Fibroblast of the conjunctiva (primary cell): ENCODE results near the gene ZBTB21.
A peak's percentile ranks its signal among the peaks of the same experiment; 100 is the strongest.

Experiments
- DNase-seq: peaks from one replicate; pipeline ENCODE4 v3.0.0-alpha.2; 2010; ENCODE audit warnings: low read depth

Gene ZBTB21

GRCh38 chr21:42039911-42040351, 29.8 kb upstream of the ZBTB21 start:
- peak; percentile 47 for DNase-seq

DNA sequence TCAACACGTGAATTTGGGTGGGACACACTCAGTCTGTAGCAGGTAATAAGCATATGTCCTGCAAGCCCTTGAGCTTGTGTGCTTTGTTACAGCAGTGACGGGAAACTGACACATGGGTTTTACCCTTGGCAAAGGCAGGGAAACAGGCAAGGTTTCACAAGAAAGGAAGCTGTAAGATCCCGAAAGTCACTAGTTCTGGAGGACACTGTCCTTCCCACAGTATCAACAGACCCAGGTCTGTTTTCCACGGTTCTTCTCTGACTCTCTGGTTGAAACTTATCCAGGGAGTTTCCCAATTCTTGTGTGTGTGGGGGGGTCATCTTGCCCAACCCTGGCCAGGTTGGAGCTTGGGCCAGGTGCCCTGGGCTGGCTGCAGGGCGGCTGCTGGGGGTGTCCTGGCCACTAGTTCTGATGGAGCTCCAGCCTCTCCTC, 29.3 kb upstream of the ZBTB21 start:
- peak; percentile 6 for DNase-seq

- DNase-seq = peak; percentile 27
Observed at GRCh38 chr21:42038826-42039425, 28.8 kb upstream of the ZBTB21 start.

GRCh38 chr21:42038393-42038792, 28.2 kb upstream of the ZBTB21 start:
- no peak for DNase-seq

GRCh38 chr21:42037943-42038342, 27.8 kb upstream of the ZBTB21 start:
- DNase-seq = no peak

DNA sequence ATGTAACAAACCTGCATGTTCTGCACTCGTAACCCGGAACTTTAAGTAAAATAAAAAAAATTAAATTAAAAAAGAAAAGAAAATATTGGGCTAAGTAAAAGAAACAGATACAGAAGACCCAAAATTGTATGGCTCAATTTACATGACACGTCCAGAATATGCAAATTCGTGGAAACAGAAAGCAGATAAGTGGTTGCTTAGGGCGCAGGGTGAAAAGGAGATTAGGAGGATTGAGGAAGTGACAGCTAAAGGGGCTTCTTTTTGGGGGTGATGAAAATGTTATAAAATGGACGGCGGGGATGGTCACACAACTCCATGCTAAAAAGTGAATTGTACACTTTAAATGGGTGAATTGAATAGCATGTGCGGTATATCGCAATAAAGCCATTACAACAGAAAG, 27.4 kb upstream of the ZBTB21 start:
- no peak for DNase-seq

DNA sequence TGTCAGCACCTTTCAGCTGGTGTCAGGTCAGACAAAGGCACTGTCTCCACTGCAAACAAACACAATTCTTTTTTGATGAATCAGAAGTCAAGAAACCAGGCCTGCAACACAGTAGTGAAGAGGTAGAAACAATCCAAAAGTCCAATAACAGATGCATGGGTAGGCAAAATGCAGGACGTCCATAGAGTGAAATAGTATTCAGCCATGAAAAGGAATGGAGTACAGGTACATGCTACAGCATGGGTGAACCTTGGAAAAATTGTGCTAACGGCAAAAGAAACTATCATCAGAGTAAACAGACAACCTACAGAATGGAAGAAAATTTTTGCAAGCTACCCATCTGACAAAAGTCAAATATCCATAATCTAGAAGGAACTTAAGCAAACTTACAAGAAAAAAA, 26.2 kb upstream of the ZBTB21 start:
- no peak for DNase-seq

DNA sequence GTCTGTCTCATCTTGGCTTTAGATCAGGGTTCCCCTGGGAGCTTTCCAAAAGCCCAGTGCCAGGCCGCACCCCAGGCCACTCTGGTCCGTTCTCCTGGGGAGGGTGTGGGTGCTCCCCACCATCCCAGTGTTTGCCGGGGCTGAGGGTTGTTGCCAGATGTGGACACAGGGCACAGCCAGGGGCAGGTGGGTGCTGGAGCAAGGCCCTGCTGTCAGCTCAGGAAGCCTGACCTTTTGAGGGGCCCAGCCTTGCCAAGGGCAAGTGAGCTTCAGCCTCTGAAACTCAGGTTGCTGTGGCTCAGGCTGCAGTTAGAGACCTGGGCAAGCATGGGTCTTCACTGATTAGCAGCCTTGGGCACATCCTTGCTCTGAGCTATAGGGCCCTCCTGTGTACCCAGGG, 22.8 kb upstream of the ZBTB21 start:
- DNase-seq = no peak

GRCh38 chr21:42032266-42032665, 22.1 kb upstream of the ZBTB21 start:
- no peak for DNase-seq

DNA sequence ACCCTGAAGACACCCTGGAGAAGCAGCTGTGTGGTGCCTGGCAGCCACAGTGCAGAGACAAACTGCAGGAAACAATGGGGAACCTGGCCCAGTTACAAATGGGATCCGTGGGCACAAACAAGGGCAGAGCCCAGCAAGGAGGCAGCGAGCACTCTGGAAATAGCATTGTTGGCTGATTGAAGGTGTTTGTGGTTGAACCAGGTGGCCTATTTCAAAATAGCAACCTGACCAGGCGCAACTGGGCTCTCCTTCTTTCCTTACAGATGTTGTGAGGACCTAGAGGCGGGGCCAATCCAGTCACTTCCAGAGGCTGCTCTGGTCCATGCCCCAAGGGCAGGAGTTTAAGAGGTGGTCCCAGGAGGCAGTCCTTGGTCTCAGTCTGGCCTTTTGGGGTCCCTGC, 21.7 kb upstream of the ZBTB21 start:
- no peak for DNase-seq

DNA sequence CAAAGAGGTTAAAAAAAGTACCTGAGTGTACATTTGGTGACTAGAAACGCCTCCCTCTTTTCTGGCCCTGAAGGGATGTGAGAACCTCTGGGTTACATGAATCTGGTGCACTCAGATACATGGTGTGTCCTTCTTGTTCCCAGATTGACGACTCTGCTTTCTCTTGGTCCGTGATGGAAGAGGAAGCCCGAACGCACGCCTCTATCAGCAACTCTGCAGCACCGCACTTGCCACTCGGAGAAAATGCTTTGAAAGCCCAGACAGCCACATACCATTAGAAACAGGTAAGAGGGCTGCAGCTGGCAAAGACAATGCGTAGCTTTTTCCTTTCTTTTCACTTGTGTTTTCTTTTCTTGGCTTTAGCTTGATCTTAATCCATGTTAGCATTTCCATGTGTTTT, 21.1 kb upstream of the ZBTB21 start:
- DNase-seq = no peak

GRCh38 chr21:42030311-42030710, 20.2 kb upstream of the ZBTB21 start:
- DNase-seq = no peak

DNA sequence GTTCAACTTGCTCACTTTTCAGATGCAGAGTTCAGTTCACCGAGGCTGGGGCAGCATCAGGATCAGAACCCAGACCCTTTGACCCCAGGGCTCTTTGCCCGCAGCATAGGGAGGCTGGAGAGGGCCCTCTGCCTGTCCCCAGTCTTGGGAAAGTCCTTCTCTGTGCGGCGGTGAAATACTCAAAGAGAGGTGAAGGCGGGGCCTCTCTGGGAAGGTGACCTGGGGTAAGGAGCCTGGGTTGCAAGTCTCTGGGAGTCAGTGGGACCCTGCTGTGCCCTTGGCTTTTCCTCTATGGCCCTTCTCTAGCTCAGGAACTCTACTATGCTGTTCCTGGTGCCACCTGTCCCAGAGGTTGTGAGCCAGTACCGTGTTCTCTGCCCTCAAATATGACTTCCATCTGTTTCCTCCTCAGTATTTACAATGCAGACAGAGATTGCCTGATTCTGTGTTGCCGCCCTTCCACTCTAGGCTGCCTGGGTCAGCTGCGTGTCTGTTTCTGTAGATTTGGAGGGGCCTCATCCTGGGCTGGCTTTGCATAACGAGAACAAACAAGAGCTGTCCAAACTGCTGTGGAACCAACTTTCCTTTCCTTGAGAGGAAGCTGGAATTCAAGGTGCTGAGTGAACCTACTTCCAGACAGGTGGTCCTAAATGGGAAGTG, 18.7 kb upstream of the ZBTB21 start:
- DNase-seq = no peak

- DNase-seq = no peak
Observed at GRCh38 chr21:42027822-42028765, 17.9 kb upstream of the ZBTB21 start.

DNA sequence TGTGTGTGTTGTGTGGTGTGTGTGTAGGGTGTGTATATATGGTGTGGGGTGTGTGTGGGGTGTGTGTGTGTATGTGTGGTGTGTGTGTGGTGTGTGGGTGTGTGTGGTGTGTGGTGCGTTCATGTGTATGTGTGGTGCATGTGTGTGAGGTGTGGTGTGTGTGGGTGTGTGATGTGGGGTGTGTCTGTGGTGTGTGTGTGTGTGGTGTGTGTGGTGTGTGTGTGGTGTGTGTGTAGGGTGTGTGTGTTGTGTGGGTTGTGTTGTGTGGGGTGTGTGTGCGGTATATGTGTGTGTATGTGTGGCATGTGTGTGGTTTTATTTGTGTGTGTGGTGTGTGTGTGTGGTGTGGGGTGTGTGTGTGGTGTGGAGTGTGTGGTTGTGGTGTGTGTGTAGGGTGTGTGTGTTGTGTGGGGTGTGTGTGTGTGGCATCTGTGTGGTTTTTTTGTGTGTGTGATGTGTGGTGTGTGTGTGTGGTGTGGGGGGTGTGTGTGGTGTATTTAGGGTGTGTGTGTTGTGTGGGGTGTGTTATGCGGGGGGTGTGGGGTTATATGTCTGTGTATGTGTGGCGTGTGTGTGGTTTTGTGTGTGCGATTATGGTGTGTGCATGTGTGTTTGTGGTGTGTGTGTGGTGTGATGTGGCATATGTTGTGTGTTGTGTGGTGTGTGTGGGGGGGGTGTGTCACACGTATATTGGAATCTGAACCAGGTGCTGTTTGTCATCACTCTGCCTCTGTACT, 17.1 kb upstream of the ZBTB21 start:
- no peak for DNase-seq

DNA sequence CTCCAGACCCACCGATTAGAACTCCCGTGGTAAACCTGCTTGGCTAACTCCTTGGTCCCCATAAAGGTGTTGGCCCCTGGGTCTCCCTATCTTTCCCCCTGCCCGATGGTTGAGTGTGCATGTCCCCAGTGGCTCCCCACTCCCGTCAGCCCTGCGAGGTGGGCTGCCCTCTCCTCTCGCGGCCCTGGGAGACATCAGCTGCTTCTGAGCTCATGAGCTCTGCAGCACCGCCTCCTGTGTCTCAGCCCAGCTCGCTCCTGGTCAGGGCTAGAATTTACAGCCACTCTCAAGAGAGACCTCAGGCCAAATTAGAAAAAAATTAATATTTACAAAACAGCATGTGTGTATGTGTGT, 15.9 kb upstream of the ZBTB21 start:
- no peak for DNase-seq

GRCh38 chr21:42025376-42026081, 15.4 kb upstream of the ZBTB21 start:
- no peak for DNase-seq

DNA sequence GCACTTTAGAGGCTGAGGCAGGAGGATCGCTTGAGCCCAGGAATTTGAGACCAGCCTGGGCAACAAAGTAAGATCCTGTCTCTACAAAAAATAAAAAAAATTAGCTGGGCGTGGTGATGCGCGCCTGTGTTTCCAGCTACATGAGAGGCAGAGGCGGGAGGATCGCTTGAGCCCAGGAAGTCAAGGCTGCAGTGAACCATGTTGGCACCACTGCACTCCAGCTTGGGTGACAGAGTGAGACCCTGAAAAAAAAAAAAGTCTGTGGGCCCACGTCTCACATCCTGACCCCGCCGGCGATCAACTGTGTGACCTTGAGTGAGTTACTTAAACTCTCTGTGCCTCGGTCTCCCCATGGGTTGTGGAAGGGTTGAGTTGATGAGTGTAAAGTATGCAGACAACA, 12.7 kb upstream of the ZBTB21 start:
- DNase-seq = no peak

- DNase-seq = no peak
Observed at GRCh38 chr21:42022091-42022430, 11.9 kb upstream of the ZBTB21 start.

DNA sequence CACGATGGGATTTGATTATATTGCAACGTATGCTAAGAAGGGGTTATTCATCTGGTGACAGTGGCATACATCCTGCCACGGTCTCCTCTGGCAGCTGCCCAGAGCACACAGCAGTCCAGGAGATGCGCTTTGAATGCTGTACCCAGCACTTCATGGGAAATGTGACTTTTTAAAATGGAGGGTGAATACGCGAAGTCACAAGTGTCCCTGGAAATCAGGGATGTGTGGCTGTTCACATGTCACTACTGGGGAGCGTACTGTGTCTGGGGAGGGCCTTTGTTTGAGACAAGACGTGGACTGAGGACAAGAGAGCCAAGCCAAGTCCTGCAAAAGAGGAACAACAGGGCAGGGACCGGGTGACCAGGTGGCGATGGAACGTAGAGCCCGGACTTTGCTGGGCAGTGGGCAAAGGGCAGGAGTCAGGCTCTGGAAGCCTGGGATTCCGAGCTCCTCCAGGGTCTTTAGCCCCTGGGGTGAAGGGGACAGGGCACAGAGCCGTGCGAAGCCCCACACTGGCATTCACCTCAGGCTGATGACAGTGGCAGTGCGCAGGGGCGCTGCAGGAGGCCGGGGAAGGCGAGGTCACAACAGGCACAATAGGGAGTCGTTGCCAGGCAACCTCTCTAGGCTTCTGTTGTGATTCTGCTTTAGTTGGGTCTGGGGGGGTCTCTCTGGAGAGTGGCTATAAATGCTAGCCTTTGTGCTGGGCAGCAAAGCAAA, 11.4 kb upstream of the ZBTB21 start:
- DNase-seq = no peak

DNA sequence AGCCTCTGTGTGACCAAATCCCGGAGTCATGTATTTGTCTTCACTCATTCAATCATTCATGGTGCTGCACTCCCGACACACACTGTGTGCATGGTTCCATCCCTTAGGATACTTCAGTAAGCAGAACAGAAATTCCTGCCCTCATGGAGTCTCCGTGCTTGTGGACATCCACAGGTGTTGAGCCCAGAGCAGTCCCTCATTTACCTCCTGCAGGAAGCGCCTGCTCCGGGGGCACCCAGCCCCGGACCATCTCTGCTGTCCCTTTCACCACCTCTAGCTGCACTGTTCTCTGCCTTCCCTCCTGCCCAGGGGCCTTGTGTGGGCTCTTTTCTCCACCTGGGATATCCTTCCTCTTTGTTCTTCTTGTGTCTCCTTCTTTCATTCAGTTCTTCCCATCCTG, 9.5 kb upstream of the ZBTB21 start:
- no peak for DNase-seq
